Astrocyte (in vitro differentiated cells and primary cell): Measurements from ENCODE around the gene MTF1.
"Not testable (repeated sequence)": the region's sequence is repeated elsewhere in the genome, so short reads cannot be mapped to it uniquely, and the experiment has no call there.

Experiments used
- EZH2 ChIP-seq: IDR thresholded peaks from 2 replicates; pipeline ENCODE4 v1.6.1; 2012; ENCODE audit warnings: mild to moderate bottlenecking, low read length, inconsistent platforms; ENCODE audit not compliant: insufficient read depth
- TF ChIP-seq, protein P1 (sequence below): IDR thresholded peaks from 2 replicates; pipeline ENCODE4 v1.5.1; 2011; ENCODE audit warnings: low read depth, mild to moderate bottlenecking, inconsistent platforms, low read length, moderate library complexity; ENCODE audit not compliant: insufficient read depth

DNA sequence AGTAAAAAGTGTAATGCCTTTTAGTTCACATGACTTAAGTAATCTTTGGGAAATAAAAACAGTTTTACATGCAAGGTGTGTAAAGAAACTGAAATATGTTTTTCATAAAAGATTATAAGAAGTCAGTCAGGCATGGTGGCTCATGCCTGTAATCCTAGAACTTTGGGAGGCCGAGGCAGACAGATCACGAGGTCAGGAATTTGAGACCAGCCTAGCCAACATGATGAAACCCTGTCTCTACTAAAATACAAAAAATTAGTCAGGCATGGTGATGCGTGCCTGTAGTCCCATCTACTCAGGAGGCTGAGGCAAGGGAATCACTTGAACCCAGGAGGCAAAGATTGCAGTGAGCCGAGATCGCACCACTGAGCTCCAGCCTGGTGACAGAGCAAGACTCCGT, 44.5 kb upstream of the MTF1 start:
- TF ChIP-seq, protein P1, sequence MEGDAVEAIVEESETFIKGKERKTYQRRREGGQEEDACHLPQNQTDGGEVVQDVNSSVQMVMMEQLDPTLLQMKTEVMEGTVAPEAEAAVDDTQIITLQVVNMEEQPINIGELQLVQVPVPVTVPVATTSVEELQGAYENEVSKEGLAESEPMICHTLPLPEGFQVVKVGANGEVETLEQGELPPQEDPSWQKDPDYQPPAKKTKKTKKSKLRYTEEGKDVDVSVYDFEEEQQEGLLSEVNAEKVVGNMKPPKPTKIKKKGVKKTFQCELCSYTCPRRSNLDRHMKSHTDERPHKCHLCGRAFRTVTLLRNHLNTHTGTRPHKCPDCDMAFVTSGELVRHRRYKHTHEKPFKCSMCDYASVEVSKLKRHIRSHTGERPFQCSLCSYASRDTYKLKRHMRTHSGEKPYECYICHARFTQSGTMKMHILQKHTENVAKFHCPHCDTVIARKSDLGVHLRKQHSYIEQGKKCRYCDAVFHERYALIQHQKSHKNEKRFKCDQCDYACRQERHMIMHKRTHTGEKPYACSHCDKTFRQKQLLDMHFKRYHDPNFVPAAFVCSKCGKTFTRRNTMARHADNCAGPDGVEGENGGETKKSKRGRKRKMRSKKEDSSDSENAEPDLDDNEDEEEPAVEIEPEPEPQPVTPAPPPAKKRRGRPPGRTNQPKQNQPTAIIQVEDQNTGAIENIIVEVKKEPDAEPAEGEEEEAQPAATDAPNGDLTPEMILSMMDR: not testable (repeated sequence)
- TF ChIP-seq EZH2: not testable (repeated sequence)
